Liver (tissue), 9 donors: Measurements from ENCODE around the gene ANKS3. TPM values are rescaled to one million over a fixed set of nuclear protein-coding genes. Genes with fewer than 3 reads are reported as not detected.

Experiments used
- DNase-seq: peaks from one replicate; pipeline ENCODE4 v3.0.0-alpha.2; 2017; ENCODE audit warnings: low spot score
- H3K27ac ChIP-seq, 2 donors: one replicate each; pipeline ENCODE4 v1.7.0; 2013; ENCODE audit warnings: inconsistent platforms in 2 of 2, low read length in 2 of 2, control low read depth in 1 of 2, low read depth in 1 of 2, mild to moderate bottlenecking in 1 of 2
- H3K27me3 ChIP-seq, 4 donors: one replicate each; pipeline versions ENCODE4 v1.6.1 to v1.7.0; 2013; ENCODE audit warnings: low read length in 3 of 4, inconsistent platforms in 1 of 4, mild to moderate bottlenecking in 1 of 4, moderate library complexity in 1 of 4; ENCODE audit not compliant: control insufficient read depth in 4 of 4, insufficient read depth in 4 of 4
- H3K36me3 ChIP-seq, 4 donors: one replicate each; pipeline versions ENCODE4 v1.6.1 to v1.7.0; 2013; ENCODE audit warnings: low read length in 3 of 4, mild to moderate bottlenecking in 3 of 4, low read depth in 1 of 4, moderate library complexity in 1 of 4; ENCODE audit not compliant: control insufficient read depth in 4 of 4, insufficient read depth in 3 of 4
- H3K4me1 ChIP-seq, 4 donors: one replicate each; pipeline versions ENCODE4 v1.6.1 to v1.7.0; 2013; ENCODE audit warnings: low read length in 3 of 4, mild to moderate bottlenecking in 3 of 4, moderate library complexity in 1 of 4; ENCODE audit not compliant: control insufficient read depth in 4 of 4, insufficient read depth in 4 of 4
- H3K4me3 ChIP-seq, 3 donors: one replicate each; pipeline versions ENCODE4 v1.6.1 to v1.7.0; 2013; ENCODE audit warnings: low read length in 3 of 3, control low read depth in 1 of 3, low read depth in 1 of 3, mild to moderate bottlenecking in 1 of 3
- H3K9ac ChIP-seq, 2 donors: one replicate each; pipeline ENCODE4 v1.7.0; 2013; ENCODE audit warnings: low read length in 2 of 2, mild to moderate bottlenecking in 2 of 2, moderate library complexity in 2 of 2, control low read depth in 1 of 2, low read depth in 1 of 2
- H3K9me3 ChIP-seq, 4 donors: one replicate each; pipeline versions ENCODE4 v1.6.1 to v1.7.0; 2013; ENCODE audit warnings: low read length in 3 of 4; ENCODE audit not compliant: control insufficient read depth in 4 of 4
- FOXA1 ChIP-seq: IDR thresholded peaks from 2 replicates; pipeline ENCODE4 v1.6.1; 2016; ENCODE audit warnings: antibody characterized with exemption
- FOXA2 ChIP-seq: IDR thresholded peaks from 2 replicates; pipeline ENCODE4 v1.6.1; 2016; ENCODE audit warnings: antibody characterized with exemption
- GABPA ChIP-seq, 2 donors: IDR thresholded peaks in 1 of 2; conservative IDR thresholded peaks in 1 of 2; 2 replicates each; pipeline ENCODE4 v1.6.1; 2016; ENCODE audit warnings: antibody characterized with exemption in 2 of 2, mild to moderate bottlenecking in 1 of 2, moderate library complexity in 1 of 2
- HNF4G ChIP-seq: IDR thresholded peaks from 2 replicates; pipeline ENCODE4 v1.6.1; 2016; ENCODE audit warnings: antibody characterized with exemption
- NR2F2 ChIP-seq: IDR thresholded peaks from 2 replicates; pipeline ENCODE4 v1.6.1; 2016; ENCODE audit warnings: antibody characterized with exemption
- WGBS: extraction: QIAGEN DNeasy Blood & Tissue Kit; methylation state at CpG from one replicate; pipeline ENCODE4 v1.1.7; 2013; 5-methylcytosine and 5-hydroxymethylcytosine counted together
- polyA plus RNA-seq, 2 donors: library from polyadenylated mRNA; stranded (reverse) in 1 of 2; unstranded in 1 of 2; fragments of 200-250 nt in 1 of 2; fragments of >200 nt in 1 of 2; fragmentation: Nextera tagmentation in 1 of 2; extraction: Ambion mirVana in 1 of 2; gene quantifications; one replicate each; pipeline versions ENCODE4 v1.2.1 to v1.2.3, GENCODE V29; 2013 to 2015
- total RNA-seq, 2 donors: library from RNA; depleted of rRNA; stranded (reverse); fragments of >200 nt; gene quantifications; one replicate each; pipeline ENCODE4 v1.2.3, GENCODE V29; 2014
- TF ChIP-seq, protein P1 (sequence below): IDR thresholded peaks from 2 replicates; pipeline ENCODE4 v1.6.1; 2016; ENCODE audit warnings: antibody characterized with exemption
- TF ChIP-seq, protein P2 (sequence below): IDR thresholded peaks from 2 replicates; pipeline ENCODE4 v1.6.1; 2016; ENCODE audit warnings: antibody characterized with exemption
- TF ChIP-seq, protein P3 (sequence below): IDR thresholded peaks from 2 replicates; pipeline ENCODE4 v1.6.1; 2016; ENCODE audit warnings: antibody characterized with exemption
- TF ChIP-seq, protein P4 (sequence below): IDR thresholded peaks from 2 replicates; pipeline ENCODE4 v1.6.1; 2016; ENCODE audit warnings: antibody characterized with exemption, mild to moderate bottlenecking
- TF ChIP-seq, protein P5 (sequence below): fragments of 150-350 bp; IDR thresholded peaks from 2 replicates; pipeline ENCODE4 v1.5.1; 2017; ENCODE audit warnings: improper control_type of control experiment, low read depth, low read length; ENCODE audit not compliant: missing input control
- donor health status: healthy.
- donor health status: healthy.
- donor health status: healthy.
- donor health status: healthy.
- donor health status: healthy.

ANKS3 gene
- total and polyA plus RNA-seq, 4 donors = 4.0 to 14.0 (median 4.7) TPM

DNA sequence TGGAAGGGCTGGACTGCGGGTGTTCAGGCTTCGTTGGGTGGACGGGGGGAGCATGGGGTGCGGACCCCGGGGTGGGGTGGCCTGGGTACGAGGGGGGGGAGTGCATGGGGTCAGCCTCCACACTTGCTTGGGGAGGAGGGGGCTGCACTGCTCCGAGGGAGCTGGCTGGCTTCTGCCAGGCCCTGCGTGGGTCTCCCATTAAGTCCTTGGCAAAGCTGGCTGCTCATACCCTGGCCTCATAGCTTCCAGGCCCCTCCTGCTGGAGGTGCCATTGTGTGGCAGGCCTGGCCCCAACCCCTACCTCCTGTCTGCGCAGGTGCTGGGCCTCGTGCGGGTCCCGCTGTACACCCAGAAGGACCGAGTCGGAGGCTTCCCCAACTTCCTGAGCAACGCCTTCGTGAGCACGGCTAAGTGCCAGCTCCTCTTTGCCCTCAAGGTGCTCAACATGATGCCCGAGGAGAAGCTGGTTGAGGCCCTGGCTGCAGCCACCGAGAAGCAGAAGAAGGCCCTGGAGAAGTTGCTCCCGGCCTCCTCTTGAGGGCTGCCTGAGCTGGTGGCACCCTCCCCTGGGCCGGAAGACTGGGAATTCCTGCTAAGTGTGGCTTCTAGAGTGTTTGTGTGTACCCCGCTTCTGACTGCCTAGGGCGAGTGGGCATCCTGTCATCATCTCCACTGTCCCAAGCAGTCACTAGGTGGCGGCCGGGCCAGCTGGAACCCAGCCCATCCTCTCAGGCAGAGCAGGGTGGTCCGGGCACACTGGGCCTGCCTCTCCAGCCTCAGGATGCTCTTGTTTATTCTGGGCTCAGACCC, 39.2 kb downstream of the ANKS3 start:
- peaks cover 6 to 44% (median 30%) of the 10 kb centered on the region in 4 donors for H3K4me1 ChIP-seq
- peak overlapping the region in 1 of 2 donors; percentile 24 for H3K27ac ChIP-seq
- H3K9me3 ChIP-seq = no peaks in the 10 kb centered on the region
- no peak for DNase-seq
- peak overlapping the region in 1 of 3 donors; percentile 94 for H3K4me3 ChIP-seq
- no peaks in the 10 kb centered on the region for H3K27me3 ChIP-seq
- WGBS = 67% methylated on average over 26 of the region's 26 CpGs
- TF ChIP-seq, protein P1, sequence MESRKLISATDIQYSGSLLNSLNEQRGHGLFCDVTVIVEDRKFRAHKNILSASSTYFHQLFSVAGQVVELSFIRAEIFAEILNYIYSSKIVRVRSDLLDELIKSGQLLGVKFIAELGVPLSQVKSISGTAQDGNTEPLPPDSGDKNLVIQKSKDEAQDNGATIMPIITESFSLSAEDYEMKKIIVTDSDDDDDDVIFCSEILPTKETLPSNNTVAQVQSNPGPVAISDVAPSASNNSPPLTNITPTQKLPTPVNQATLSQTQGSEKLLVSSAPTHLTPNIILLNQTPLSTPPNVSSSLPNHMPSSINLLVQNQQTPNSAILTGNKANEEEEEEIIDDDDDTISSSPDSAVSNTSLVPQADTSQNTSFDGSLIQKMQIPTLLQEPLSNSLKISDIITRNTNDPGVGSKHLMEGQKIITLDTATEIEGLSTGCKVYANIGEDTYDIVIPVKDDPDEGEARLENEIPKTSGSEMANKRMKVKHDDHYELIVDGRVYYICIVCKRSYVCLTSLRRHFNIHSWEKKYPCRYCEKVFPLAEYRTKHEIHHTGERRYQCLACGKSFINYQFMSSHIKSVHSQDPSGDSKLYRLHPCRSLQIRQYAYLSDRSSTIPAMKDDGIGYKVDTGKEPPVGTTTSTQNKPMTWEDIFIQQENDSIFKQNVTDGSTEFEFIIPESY = no peak
- TF ChIP-seq FOXA1 (no peak), NR2F2 (no peak), HNF4G (no peak)
- TF ChIP-seq, protein P2, sequence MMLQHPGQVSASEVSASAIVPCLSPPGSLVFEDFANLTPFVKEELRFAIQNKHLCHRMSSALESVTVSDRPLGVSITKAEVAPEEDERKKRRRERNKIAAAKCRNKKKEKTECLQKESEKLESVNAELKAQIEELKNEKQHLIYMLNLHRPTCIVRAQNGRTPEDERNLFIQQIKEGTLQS = no peak
- TF ChIP-seq, protein P3, sequence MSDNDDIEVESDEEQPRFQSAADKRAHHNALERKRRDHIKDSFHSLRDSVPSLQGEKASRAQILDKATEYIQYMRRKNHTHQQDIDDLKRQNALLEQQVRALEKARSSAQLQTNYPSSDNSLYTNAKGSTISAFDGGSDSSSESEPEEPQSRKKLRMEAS = no peak
- no peak overlapping the region for H3K9ac ChIP-seq
- H3K36me3 ChIP-seq = peaks cover 7 to 38% (median 11%) of the 10 kb centered on the region in 4 donors

DNA sequence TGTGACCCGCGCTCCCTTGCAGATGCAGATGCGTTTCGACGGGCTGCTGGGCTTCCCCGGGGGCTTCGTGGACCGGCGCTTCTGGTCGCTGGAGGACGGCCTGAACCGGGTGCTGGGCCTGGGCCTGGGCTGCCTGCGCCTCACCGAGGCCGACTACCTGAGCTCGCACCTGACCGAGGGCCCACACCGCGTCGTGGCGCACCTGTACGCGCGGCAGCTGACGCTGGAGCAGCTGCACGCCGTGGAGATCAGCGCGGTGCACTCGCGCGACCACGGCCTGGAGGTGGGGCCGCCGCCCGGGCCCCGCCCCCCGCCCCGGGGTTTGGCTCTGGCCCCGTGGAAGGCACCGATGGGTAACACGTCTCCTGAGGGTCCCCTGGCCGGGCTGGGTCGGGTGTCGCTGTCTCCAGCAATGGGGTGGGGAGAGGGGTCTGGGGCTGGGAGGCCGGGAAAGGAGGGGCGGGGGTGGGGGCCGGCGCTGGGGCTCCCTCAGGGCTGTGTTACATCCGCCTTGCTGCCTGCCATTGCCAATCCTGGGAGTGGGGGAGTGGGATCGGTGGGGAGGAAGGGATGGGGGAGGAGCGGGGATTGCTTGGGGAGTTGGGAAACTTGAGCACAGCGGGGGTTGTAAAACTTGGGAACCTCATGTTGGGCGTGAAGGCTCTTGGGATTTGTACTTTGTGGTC, 40.0 kb downstream of the ANKS3 start:
- Histone ChIP-seq H3K27me3 (no peaks in the 10 kb centered on the region), H3K9ac (peak overlapping the region in 1 of 2 donors; percentile 32), H3K27ac (peak overlapping the region; percentile 77 to 85), H3K36me3 (peaks cover 7 to 32% (median 8%) of the 10 kb centered on the region in 4 donors), H3K9me3 (no peaks in the 10 kb centered on the region), H3K4me3 (peak overlapping the region; percentile 80 to 94 (median 94)), H3K4me1 (peaks cover 10 to 51% (median 34%) of the 10 kb centered on the region in 4 donors)
- TF ChIP-seq, protein P2 = no peak
- TF ChIP-seq GABPA (IDR thresholded peaks at IDR 0.05 in 1 of 2, conservative IDR thresholded peaks at IDR 0.05 in 1 of 2) = no peak
- TF ChIP-seq, protein P4, sequence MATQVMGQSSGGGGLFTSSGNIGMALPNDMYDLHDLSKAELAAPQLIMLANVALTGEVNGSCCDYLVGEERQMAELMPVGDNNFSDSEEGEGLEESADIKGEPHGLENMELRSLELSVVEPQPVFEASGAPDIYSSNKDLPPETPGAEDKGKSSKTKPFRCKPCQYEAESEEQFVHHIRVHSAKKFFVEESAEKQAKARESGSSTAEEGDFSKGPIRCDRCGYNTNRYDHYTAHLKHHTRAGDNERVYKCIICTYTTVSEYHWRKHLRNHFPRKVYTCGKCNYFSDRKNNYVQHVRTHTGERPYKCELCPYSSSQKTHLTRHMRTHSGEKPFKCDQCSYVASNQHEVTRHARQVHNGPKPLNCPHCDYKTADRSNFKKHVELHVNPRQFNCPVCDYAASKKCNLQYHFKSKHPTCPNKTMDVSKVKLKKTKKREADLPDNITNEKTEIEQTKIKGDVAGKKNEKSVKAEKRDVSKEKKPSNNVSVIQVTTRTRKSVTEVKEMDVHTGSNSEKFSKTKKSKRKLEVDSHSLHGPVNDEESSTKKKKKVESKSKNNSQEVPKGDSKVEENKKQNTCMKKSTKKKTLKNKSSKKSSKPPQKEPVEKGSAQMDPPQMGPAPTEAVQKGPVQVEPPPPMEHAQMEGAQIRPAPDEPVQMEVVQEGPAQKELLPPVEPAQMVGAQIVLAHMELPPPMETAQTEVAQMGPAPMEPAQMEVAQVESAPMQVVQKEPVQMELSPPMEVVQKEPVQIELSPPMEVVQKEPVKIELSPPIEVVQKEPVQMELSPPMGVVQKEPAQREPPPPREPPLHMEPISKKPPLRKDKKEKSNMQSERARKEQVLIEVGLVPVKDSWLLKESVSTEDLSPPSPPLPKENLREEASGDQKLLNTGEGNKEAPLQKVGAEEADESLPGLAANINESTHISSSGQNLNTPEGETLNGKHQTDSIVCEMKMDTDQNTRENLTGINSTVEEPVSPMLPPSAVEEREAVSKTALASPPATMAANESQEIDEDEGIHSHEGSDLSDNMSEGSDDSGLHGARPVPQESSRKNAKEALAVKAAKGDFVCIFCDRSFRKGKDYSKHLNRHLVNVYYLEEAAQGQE = no peak
- TF ChIP-seq FOXA2 = no peak
- no peak for TF ChIP-seq NR2F2
- no peak for TF ChIP-seq HNF4G
- TF ChIP-seq, protein P5, sequence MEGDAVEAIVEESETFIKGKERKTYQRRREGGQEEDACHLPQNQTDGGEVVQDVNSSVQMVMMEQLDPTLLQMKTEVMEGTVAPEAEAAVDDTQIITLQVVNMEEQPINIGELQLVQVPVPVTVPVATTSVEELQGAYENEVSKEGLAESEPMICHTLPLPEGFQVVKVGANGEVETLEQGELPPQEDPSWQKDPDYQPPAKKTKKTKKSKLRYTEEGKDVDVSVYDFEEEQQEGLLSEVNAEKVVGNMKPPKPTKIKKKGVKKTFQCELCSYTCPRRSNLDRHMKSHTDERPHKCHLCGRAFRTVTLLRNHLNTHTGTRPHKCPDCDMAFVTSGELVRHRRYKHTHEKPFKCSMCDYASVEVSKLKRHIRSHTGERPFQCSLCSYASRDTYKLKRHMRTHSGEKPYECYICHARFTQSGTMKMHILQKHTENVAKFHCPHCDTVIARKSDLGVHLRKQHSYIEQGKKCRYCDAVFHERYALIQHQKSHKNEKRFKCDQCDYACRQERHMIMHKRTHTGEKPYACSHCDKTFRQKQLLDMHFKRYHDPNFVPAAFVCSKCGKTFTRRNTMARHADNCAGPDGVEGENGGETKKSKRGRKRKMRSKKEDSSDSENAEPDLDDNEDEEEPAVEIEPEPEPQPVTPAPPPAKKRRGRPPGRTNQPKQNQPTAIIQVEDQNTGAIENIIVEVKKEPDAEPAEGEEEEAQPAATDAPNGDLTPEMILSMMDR = no peak
- TF ChIP-seq, protein P1 = no peak
- no peak for TF ChIP-seq FOXA1
- no peak for DNase-seq
- 3% methylated on average over 54 of the region's 54 CpGs for WGBS
